Measurements from ENCODE around the gene SCN5A. TPM values are rescaled to one million over a fixed set of nuclear protein-coding genes. Genes with fewer than 3 reads are reported as not detected.

SCN5A gene
- total RNA-seq, 1 experiment from 2014 or later: 0.54 TPM

- no peak for DNase-seq (ENCODE audit: low spot score)
Measured at GRCh38 chr3:38564631-38565338, 84.7 kb downstream of the SCN5A start.

DNA sequence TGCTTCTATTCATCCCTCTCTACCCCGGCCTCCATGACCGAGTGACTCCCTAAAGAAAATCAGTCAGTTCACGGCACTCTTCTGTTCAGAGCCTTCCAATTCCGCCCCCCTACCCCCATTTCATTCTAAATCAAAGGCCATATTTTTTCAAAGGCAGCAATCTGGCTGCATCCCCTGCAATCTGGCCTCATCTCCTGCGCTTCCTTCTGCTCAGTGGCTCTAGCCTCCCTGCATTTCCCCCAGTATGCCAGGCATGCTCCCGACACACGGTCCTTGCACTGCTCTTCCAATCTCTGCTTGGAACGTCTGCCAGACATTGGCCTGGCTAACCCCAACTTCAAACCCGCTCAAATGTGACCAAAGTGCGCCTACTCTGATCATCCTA lies 85.6 kb downstream of the SCN5A start:
- no peak overlapping the region for H3K27ac ChIP-seq (ENCODE audit: low read depth, low read length, poor library complexity, severe bottlenecking)
- no peaks in the 10 kb centered on the region for H3K4me1 ChIP-seq (ENCODE audit: insufficient read depth, low read length, poor library complexity, severe bottlenecking)
- H3K36me3 ChIP-seq (ENCODE audit: insufficient read depth, low read length, poor library complexity, severe bottlenecking): no peaks in the 10 kb centered on the region
- TF ChIP-seq EZH2 (IDR thresholded peaks at IDR 0.05; ENCODE audit: borderline replicate concordance, low read depth, low read length, poor library complexity, severe bottlenecking) (no peak), CTCF (conservative IDR thresholded peaks at IDR 0.05; ENCODE audit: low read depth, low read length) (no peak)
- H3K27me3 ChIP-seq (replicated peaks; ENCODE audit: insufficient read depth, low read depth, low read length, poor library complexity): no peaks in the 10 kb centered on the region
- no peak overlapping the region for H3K4me3 ChIP-seq (ENCODE audit: low read depth, low read length, poor library complexity, severe bottlenecking)
- no TSS peak for BruUV-seq (replicated peaks)
- intact Hi-C loops (cut with micrococcal nuclease; ENCODE audit: unreplicated experiment): no loop called here
- POLR2A ChIA-PET (ENCODE audit: low non-redundant PET): no interaction called here
- no peaks in the 10 kb centered on the region for H3K9me3 ChIP-seq (ENCODE audit: low read depth, low read length, poor library complexity, severe bottlenecking)
- no peak for DNase-seq (ENCODE audit: low spot score)
- CTCF ChIA-PET: no interaction called here

More at GRCh38 chr3:38564631-38565338, 84.7 kb downstream of the SCN5A start:
- CTCF ChIA-PET: no interaction called here
- no peak overlapping the region for H3K4me3 ChIP-seq (ENCODE audit: low read depth, low read length, poor library complexity, severe bottlenecking)
- no peaks in the 10 kb centered on the region for H3K9me3 ChIP-seq (ENCODE audit: low read depth, low read length, poor library complexity, severe bottlenecking)
- POLR2A ChIA-PET (ENCODE audit: low non-redundant PET): no interaction called here
- TF ChIP-seq CTCF (conservative IDR thresholded peaks at IDR 0.05; ENCODE audit: low read depth, low read length): no peak
- TF ChIP-seq EZH2 (IDR thresholded peaks at IDR 0.05; ENCODE audit: borderline replicate concordance, low read depth, low read length, poor library complexity, severe bottlenecking): no peak
- BruUV-seq (replicated peaks): no TSS peak
- H3K27ac ChIP-seq (ENCODE audit: low read depth, low read length, poor library complexity, severe bottlenecking): no peak overlapping the region
- intact Hi-C loops (cut with micrococcal nuclease; ENCODE audit: unreplicated experiment): no loop called here
- no peaks in the 10 kb centered on the region for H3K4me1 ChIP-seq (ENCODE audit: insufficient read depth, low read length, poor library complexity, severe bottlenecking)
- no peaks in the 10 kb centered on the region for H3K36me3 ChIP-seq (ENCODE audit: insufficient read depth, low read length, poor library complexity, severe bottlenecking)
- no peaks in the 10 kb centered on the region for H3K27me3 ChIP-seq (replicated peaks; ENCODE audit: insufficient read depth, low read depth, low read length, poor library complexity)

DNA sequence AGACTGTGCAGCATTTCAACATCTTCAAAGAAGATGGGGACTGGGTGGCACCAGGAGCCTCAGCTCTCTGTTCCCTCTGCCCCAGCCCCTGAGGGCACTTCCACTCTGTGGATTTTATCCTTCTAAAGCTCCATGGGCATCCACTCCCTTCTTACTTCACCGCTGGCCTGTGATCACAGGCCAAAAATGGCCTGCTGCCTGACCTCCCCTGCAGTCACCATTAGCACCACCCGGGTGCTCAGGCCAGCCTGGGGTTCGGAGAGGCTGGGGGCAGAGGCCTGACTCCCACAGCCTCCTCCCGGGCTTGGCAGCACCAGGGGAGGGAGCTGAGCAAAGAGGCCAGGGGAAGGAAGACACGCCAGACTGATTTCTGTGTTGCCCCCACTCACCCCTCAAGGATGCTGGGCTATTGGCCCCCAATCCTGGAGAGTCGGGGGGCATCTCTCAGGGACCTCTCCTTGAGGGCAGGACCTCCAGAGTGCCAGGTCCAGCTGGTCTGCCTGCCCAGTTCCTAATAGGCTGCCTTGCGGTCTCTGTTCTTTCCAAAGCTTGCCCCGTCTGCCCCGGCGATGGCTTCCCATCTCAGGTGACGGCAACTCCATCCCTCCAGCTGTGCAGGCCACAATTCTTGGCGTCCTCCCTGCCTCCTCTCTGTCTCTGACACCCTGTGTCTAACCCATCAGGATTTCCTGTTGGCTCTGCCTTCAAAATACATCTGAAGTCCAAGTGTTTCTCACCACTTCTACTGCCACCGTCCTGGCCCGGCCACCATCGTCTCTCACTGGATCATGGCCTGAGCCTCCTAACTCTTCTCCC lies 86.2 kb downstream of the SCN5A start:
- DNase-seq (ENCODE audit: low spot score): no peak
- no peaks in the 10 kb centered on the region for H3K4me1 ChIP-seq (ENCODE audit: insufficient read depth, low read length, poor library complexity, severe bottlenecking)
- no peak overlapping the region for H3K27ac ChIP-seq (ENCODE audit: low read depth, low read length, poor library complexity, severe bottlenecking)
- ChIA-PET POLR2A (ENCODE audit: low non-redundant PET) (no interaction called here), CTCF (no interaction called here)
- H3K4me3 ChIP-seq (ENCODE audit: low read depth, low read length, poor library complexity, severe bottlenecking): no peak overlapping the region
- no peaks in the 10 kb centered on the region for H3K9me3 ChIP-seq (ENCODE audit: low read depth, low read length, poor library complexity, severe bottlenecking)
- H3K36me3 ChIP-seq (ENCODE audit: insufficient read depth, low read length, poor library complexity, severe bottlenecking): no peaks in the 10 kb centered on the region
- no peaks in the 10 kb centered on the region for H3K27me3 ChIP-seq (replicated peaks; ENCODE audit: insufficient read depth, low read depth, low read length, poor library complexity)
- TF ChIP-seq CTCF (conservative IDR thresholded peaks at IDR 0.05; ENCODE audit: low read depth, low read length) (no peak), EZH2 (IDR thresholded peaks at IDR 0.05; ENCODE audit: borderline replicate concordance, low read depth, low read length, poor library complexity, severe bottlenecking) (no peak)
- no TSS peak for BruUV-seq (replicated peaks)
- intact Hi-C loops (cut with micrococcal nuclease; ENCODE audit: unreplicated experiment): no loop called here

Measured in A673 (cell line).